Fibroblast of lung (primary cell): ENCODE measurements around the gene EEF2K. TPM values are rescaled to one million over a fixed set of nuclear protein-coding genes. Genes with fewer than 3 reads are reported as not detected.

Source experiments
- DNase-seq, 2 donors: peaks; one replicate each; pipeline versions ENCODE4 v3.0.0 to v3.0.0-alpha.2; 2010; ENCODE audit warnings: low read depth in 2 of 2
- H2AFZ ChIP-seq: 2 replicates; pipeline ENCODE4 v1.5.1; 2012; ENCODE audit warnings: low read length, control low read depth, inconsistent platforms
- H3K27ac ChIP-seq: 2 replicates; pipeline ENCODE4 v1.5.1; 2011; ENCODE audit warnings: low read length, control low read depth; ENCODE audit not compliant: insufficient read depth
- H3K27me3 ChIP-seq: 2 replicates; pipeline ENCODE4 v1.5.1; 2011; ENCODE audit warnings: mild to moderate bottlenecking, low read length; ENCODE audit not compliant: control insufficient read depth, insufficient read depth
- H3K36me3 ChIP-seq: 2 replicates; pipeline ENCODE4 v1.5.1; 2011; ENCODE audit warnings: low read length; ENCODE audit not compliant: control insufficient read depth, insufficient read depth
- H3K4me1 ChIP-seq: 2 replicates; pipeline ENCODE4 v1.5.1; 2011; ENCODE audit warnings: low read length; ENCODE audit not compliant: control insufficient read depth, insufficient read depth; ENCODE audit errors: extremely low read depth
- H3K4me2 ChIP-seq: 2 replicates; pipeline ENCODE4 v1.5.1; 2011; ENCODE audit warnings: low read length, control low read depth; ENCODE audit not compliant: insufficient read depth; ENCODE audit errors: extremely low read depth
- H3K4me3 ChIP-seq, 4 experiments: fragments of 200-600 bp in 1 of 4; sonication (generic) in 1 of 4; replicated peaks in 1 of 4; 2 replicates each; pipeline ENCODE4 v1.5.1; 2011 to 2016; ENCODE audit warnings: low read length in 4 of 4, low read depth in 3 of 4, mild to moderate bottlenecking in 3 of 4, control low read depth in 2 of 4, inconsistent platforms in 1 of 4, mixed read lengths in 1 of 4; ENCODE audit not compliant: insufficient read depth in 1 of 4; ENCODE audit errors: control extremely low read depth in 1 of 4
- H3K79me2 ChIP-seq: 2 replicates; pipeline ENCODE4 v1.5.1; 2012; ENCODE audit warnings: mild to moderate bottlenecking, low read length, inconsistent platforms; ENCODE audit not compliant: control insufficient read depth, insufficient read depth
- H3K9ac ChIP-seq: 2 replicates; pipeline ENCODE4 v1.5.1; 2011; ENCODE audit warnings: mild to moderate bottlenecking, low read length, control low read depth; ENCODE audit not compliant: insufficient read depth
- H3K9me3 ChIP-seq: 2 replicates; pipeline ENCODE4 v1.5.1; 2012; ENCODE audit warnings: low read depth, low read length; ENCODE audit not compliant: control insufficient read depth, insufficient read depth
- H4K20me1 ChIP-seq: 2 replicates; pipeline ENCODE4 v1.5.1; 2011; ENCODE audit warnings: low read length; ENCODE audit not compliant: control insufficient read depth, insufficient read depth; ENCODE audit errors: extremely low read depth
- CTCF ChIP-seq, 2 donors: IDR thresholded peaks in 1 of 2; conservative IDR thresholded peaks in 1 of 2; 1 replicate in 1 of 2; 2 replicates in 1 of 2; pipeline ENCODE4 v1.5.1; 2011 to 2012; ENCODE audit warnings: low read length in 2 of 2, control low read depth in 1 of 2, inconsistent platforms in 1 of 2, low read depth in 1 of 2, mild to moderate bottlenecking in 1 of 2
- EZH2 ChIP-seq: IDR thresholded peaks from 2 replicates; pipeline ENCODE4 v1.5.1; 2012; ENCODE audit warnings: low read length, control low read depth, mild to moderate bottlenecking; ENCODE audit errors: missing control alignments
- polyA plus RNA-seq, 2 donors: library from polyadenylated mRNA; depleted of rRNA in 1 of 2; stranded (reverse) in 1 of 2; unstranded in 1 of 2; fragments of >200 nt; gene quantifications; 2 replicates each; pipeline ENCODE4 v1.2.1, GENCODE V29; 2011 to 2012; ENCODE audit warnings: missing spikeins in 1 of 2
- total RNA-seq: library from RNA; depleted of rRNA; stranded (reverse); fragments of >200 nt; gene quantifications from 2 replicates; pipeline ENCODE4 v1.2.1, GENCODE V29; 2014

Gene EEF2K
- total and polyA plus RNA-seq, 2 donors (not counting 1 experiment from before 2014, with no cell fraction given) = 8.9 to 22.6 TPM

GRCh38 chr16:22266546-22266945 is 60.5 kb downstream of the EEF2K start:
- no peaks in the 10 kb centered on the region for H3K27me3 ChIP-seq
- H3K9me3 ChIP-seq = no peaks in the 10 kb centered on the region
- H3K4me1 ChIP-seq = no peaks in the 10 kb centered on the region
- TF ChIP-seq CTCF (conservative IDR thresholded peaks at IDR 0.05 in 1 of 2, IDR thresholded peaks at IDR 0.05 in 1 of 2; ENCODE audit: low read depth in 1 of 2, low read length in 2 of 2) = no peak
- TF ChIP-seq EZH2 = no peak
- H3K79me2 ChIP-seq = no peaks in the 10 kb centered on the region
- no peak overlapping the region for H3K27ac ChIP-seq
- H3K9ac ChIP-seq = no peak overlapping the region
- H3K36me3 ChIP-seq = peaks cover 9% of the 10 kb centered on the region
- no peak overlapping the region for H3K4me3 ChIP-seq
- no peaks in the 10 kb centered on the region for H4K20me1 ChIP-seq
- H3K4me2 ChIP-seq = no peak overlapping the region
- no peak overlapping the region for H2AFZ ChIP-seq
- no peak for DNase-seq

DNA sequence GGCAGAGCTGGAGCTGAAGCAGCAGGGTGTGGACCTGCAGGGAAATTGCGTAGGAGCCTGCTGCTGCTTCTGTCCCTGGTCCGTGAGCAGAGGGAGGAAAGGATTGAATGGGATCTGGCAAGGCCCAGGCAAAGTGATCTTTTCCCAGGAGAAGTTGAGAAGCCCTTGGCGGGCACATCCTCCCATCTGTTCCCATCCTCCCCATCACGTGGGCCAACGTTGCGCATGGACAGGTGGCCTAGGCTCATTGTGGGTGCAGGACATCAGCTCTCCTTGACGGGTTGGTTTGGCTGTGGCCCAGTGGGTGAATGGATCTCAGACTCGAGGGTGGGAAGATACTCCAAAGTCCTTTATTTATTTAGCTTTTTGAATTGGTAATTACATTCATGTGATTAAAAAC is 61.7 kb downstream of the EEF2K start:
- Histone ChIP-seq H3K9me3 (no peaks in the 10 kb centered on the region), H3K27ac (no peak overlapping the region), H3K4me2 (no peak overlapping the region), H4K20me1 (no peaks in the 10 kb centered on the region), H3K4me1 (no peaks in the 10 kb centered on the region), H2AFZ (no peak overlapping the region), H3K79me2 (no peaks in the 10 kb centered on the region), H3K4me3 (no peak overlapping the region), H3K36me3 (peaks cover 9% of the 10 kb centered on the region), H3K27me3 (no peaks in the 10 kb centered on the region), H3K9ac (no peak overlapping the region)
- TF ChIP-seq EZH2 = no peak
- no peak for TF ChIP-seq CTCF (conservative IDR thresholded peaks at IDR 0.05 in 1 of 2, IDR thresholded peaks at IDR 0.05 in 1 of 2; ENCODE audit: low read depth in 1 of 2, low read length in 2 of 2)
- DNase-seq = no peak

DNA sequence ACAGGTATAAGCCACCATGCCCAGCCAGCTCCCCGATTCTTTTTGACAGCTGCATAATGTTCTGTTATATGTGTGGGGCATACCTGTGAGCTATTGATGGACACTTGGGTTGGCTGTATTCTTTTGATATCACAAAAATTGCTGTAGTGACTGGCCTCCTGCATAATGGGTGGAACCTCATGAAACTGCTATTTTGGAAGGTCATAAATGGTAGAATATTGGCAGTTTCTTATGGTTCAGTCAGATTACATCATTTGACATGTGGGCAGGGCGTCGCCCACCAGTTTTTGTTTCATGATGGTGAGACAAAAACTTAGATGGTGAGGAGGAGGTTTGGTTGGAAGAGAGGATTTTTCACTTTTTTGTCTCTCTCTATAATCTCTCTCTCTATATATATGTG is 64.4 kb downstream of the EEF2K start:
- H3K36me3 ChIP-seq = peaks cover 10% of the 10 kb centered on the region
- no peak overlapping the region for H2AFZ ChIP-seq
- no peaks in the 10 kb centered on the region for H3K4me1 ChIP-seq
- no peaks in the 10 kb centered on the region for H3K27me3 ChIP-seq
- H3K27ac ChIP-seq = no peak overlapping the region
- no peak overlapping the region for H3K4me3 ChIP-seq
- no peaks in the 10 kb centered on the region for H4K20me1 ChIP-seq
- no peak overlapping the region for H3K4me2 ChIP-seq
- no peaks in the 10 kb centered on the region for H3K79me2 ChIP-seq
- no peak overlapping the region for H3K9ac ChIP-seq
- no peaks in the 10 kb centered on the region for H3K9me3 ChIP-seq
- TF ChIP-seq CTCF (conservative IDR thresholded peaks at IDR 0.05 in 1 of 2, IDR thresholded peaks at IDR 0.05 in 1 of 2; ENCODE audit: low read depth in 1 of 2, low read length in 2 of 2) = no peak
- no peak for TF ChIP-seq EZH2
- DNase-seq = peak in 1 of 2 donors; percentile 35
